H1 (cell line): ENCODE measurements around the gene TBKBP1. TPM values are rescaled to one million over a fixed set of nuclear protein-coding genes. Genes with fewer than 3 reads are reported as not detected.

Source experiments
- CTCF ChIA-PET: fragments of 300-600 bp; sonication (Branson Sonifier 250); formaldehyde crosslinking; loops from one replicate; lab custom pipeline; 2021; ENCODE audit not compliant: partially characterized antibody; lab: Charles Lee
- POLR2A ChIA-PET: fragments of 300-600 bp; sonication (Branson Sonifier 250); formaldehyde crosslinking; loops from one replicate; lab custom pipeline; 2021; ENCODE audit warnings: inconsistent platforms; ENCODE audit not compliant: partially characterized antibody; lab: Charles Lee
- DNase-seq, 2 experiments: peaks; one replicate each; pipeline versions ENCODE4 v3.0.0 to v3.0.0-alpha.2; 2010 to 2022; ENCODE audit warnings: low spot score in 2 of 2, low read depth in 1 of 2, mixed read lengths in 1 of 2
- FAIRE-seq: peaks from 2 replicates; lab custom pipeline; 2011; peaks lifted over from hg19 to GRCh38; lab: Jason Lieb, UNC
- H2AFZ ChIP-seq: 2 replicates; pipeline ENCODE4 v1.8.1; 2012; ENCODE audit warnings: low read length, inconsistent platforms
- H2AK5ac ChIP-seq: 2 replicates; pipeline ENCODE4 v1.6.1; 2013; ENCODE audit warnings: low read depth, low read length
- H2BK120ac ChIP-seq: replicated peaks from 2 replicates; pipeline ENCODE3; 2013; ENCODE audit warnings: low read depth, low read length, inconsistent platforms
- H2BK12ac ChIP-seq: 2 replicates; pipeline ENCODE4 v1.6.1; 2013; ENCODE audit warnings: low read depth, low read length
- H2BK15ac ChIP-seq: 2 replicates; pipeline ENCODE4 v1.6.1; 2013; ENCODE audit warnings: low read length
- H2BK20ac ChIP-seq: 2 replicates; pipeline ENCODE4 v1.6.1; 2013; ENCODE audit warnings: low read length
- H2BK5ac ChIP-seq: 2 replicates; pipeline ENCODE4 v1.6.1; 2013; ENCODE audit warnings: low read depth, low read length
- H3K14ac ChIP-seq: 2 replicates; pipeline ENCODE4 v1.6.1; 2013; ENCODE audit warnings: inconsistent platforms; ENCODE audit not compliant: insufficient read length
- H3K18ac ChIP-seq: 2 replicates; pipeline ENCODE4 v1.6.1; 2013; ENCODE audit warnings: low read length; ENCODE audit errors: extremely low read depth
- H3K23ac ChIP-seq: 2 replicates; pipeline ENCODE4 v1.6.1; 2013; ENCODE audit warnings: inconsistent platforms; ENCODE audit not compliant: insufficient read length
- H3K23me2 ChIP-seq: 2 replicates; pipeline ENCODE4 v1.6.1; 2013; ENCODE audit warnings: low read depth, low read length
- H3K27ac ChIP-seq: 2 replicates; pipeline ENCODE4 v1.6.1; 2011; ENCODE audit warnings: low read depth, low read length, inconsistent platforms
- H3K27me3 ChIP-seq, 4 experiments: replicated peaks in 1 of 4; 1 replicate in 1 of 4; 2 replicates in 3 of 4; pipeline versions ENCODE4 v1.6.1 to v1.8.1; 2011 to 2013; ENCODE audit warnings: low read length in 3 of 4, mild to moderate bottlenecking in 3 of 4, inconsistent platforms in 2 of 4, mixed read lengths in 2 of 4, moderate library complexity in 1 of 4; ENCODE audit not compliant: control insufficient read depth in 3 of 4, insufficient read depth in 3 of 4; ENCODE audit errors: extremely low read depth in 1 of 4
- H3K36me3 ChIP-seq, 4 experiments: 2 replicates each; pipeline versions ENCODE4 v1.6.1 to v1.8.1; 2011 to 2013; ENCODE audit warnings: mild to moderate bottlenecking in 4 of 4, low read length in 3 of 4, moderate library complexity in 2 of 4, control low read depth in 1 of 4, inconsistent platforms in 1 of 4; ENCODE audit not compliant: insufficient read depth in 4 of 4, control insufficient read depth in 2 of 4
- H3K4ac ChIP-seq: replicated peaks from 2 replicates; pipeline ENCODE3; 2013; ENCODE audit warnings: low read length, low read depth, mixed read lengths, inconsistent platforms; ENCODE audit not compliant: insufficient read length
- H3K4me1 ChIP-seq, 4 experiments: replicated peaks in 1 of 4; 1 replicate in 1 of 4; 2 replicates in 3 of 4; pipeline versions ENCODE4 v1.6.1 to v1.8.1; 2011 to 2013; ENCODE audit warnings: low read length in 3 of 4, inconsistent platforms in 2 of 4, mixed read lengths in 1 of 4; ENCODE audit not compliant: insufficient read depth in 4 of 4, control insufficient read depth in 3 of 4
- H3K4me2 ChIP-seq, 2 experiments: 2 replicates each; pipeline versions ENCODE4 v1.6.1 to v1.8.1; 2011 to 2013; ENCODE audit warnings: low read depth in 2 of 2, low read length in 2 of 2, control low read depth in 1 of 2, inconsistent platforms in 1 of 2, mild to moderate bottlenecking in 1 of 2; ENCODE audit not compliant: insufficient read depth in 1 of 2
- H3K4me3 ChIP-seq, 4 experiments: fragments of 200-600, 300-600 bp in 1 of 4; sonication (generic), shearing (Covaris generic), sonication (Bioruptor Twin) in 1 of 4; 2 replicates each; pipeline versions ENCODE4 v1.5.1 to v1.8.1; 2011 to 2016; ENCODE audit warnings: low read length in 4 of 4, low read depth in 3 of 4, control low read depth in 2 of 4, inconsistent platforms in 2 of 4, mild to moderate bottlenecking in 2 of 4, mixed read lengths in 1 of 4, moderate library complexity in 1 of 4; ENCODE audit not compliant: insufficient read depth in 2 of 4; ENCODE audit errors: extremely low read depth in 1 of 4
- H3K56ac ChIP-seq: replicated peaks from 2 replicates; pipeline ENCODE3; 2013; ENCODE audit warnings: low read depth, mild to moderate bottlenecking, mixed read lengths, low read length, inconsistent platforms; ENCODE audit not compliant: insufficient read length
- H3K79me1 ChIP-seq: 2 replicates; pipeline ENCODE4 v1.6.1; 2013; ENCODE audit warnings: low read depth, low read length, control low read depth
- H3K79me2 ChIP-seq, 2 experiments: 2 replicates each; pipeline versions ENCODE4 v1.6.1 to v1.8.1; 2012 to 2013; ENCODE audit warnings: low read length in 2 of 2, mild to moderate bottlenecking in 2 of 2, inconsistent platforms in 1 of 2; ENCODE audit not compliant: insufficient read depth in 2 of 2, control insufficient read depth in 1 of 2
- H3K9ac ChIP-seq, 4 experiments: replicated peaks in 1 of 4; 1 replicate in 1 of 4; 2 replicates in 3 of 4; pipeline versions ENCODE4 v1.6.1 to v1.8.1; 2011 to 2013; ENCODE audit warnings: low read depth in 3 of 4, low read length in 3 of 4, control low read depth in 2 of 4, mild to moderate bottlenecking in 2 of 4, moderate library complexity in 2 of 4, inconsistent platforms in 1 of 4; ENCODE audit errors: extremely low read depth in 1 of 4
- H3K9me3 ChIP-seq, 2 experiments: 2 replicates each; pipeline versions ENCODE4 v1.6.1 to v1.8.1; 2012 to 2013; ENCODE audit warnings: mild to moderate bottlenecking in 2 of 2, moderate library complexity in 2 of 2, control low read depth in 1 of 2, inconsistent platforms in 1 of 2, low read depth in 1 of 2, low read length in 1 of 2, mixed read lengths in 1 of 2; ENCODE audit not compliant: insufficient read depth in 2 of 2
- H4K20me1 ChIP-seq, 2 experiments: replicated peaks in 1 of 2; 2 replicates each; pipeline versions ENCODE3 to v1.8.1; 2011 to 2013; ENCODE audit warnings: inconsistent platforms in 2 of 2, low read length in 2 of 2, mild to moderate bottlenecking in 1 of 2; ENCODE audit not compliant: insufficient read depth in 2 of 2, control insufficient read depth in 1 of 2
- H4K5ac ChIP-seq: 2 replicates; pipeline ENCODE4 v1.6.1; 2013; ENCODE audit warnings: low read length, low read depth, mixed read lengths, inconsistent platforms; ENCODE audit not compliant: insufficient read length
- H4K8ac ChIP-seq: 2 replicates; pipeline ENCODE4 v1.8.0; 2013; ENCODE audit warnings: mild to moderate bottlenecking, moderate library complexity, low read length, inconsistent platforms; ENCODE audit not compliant: insufficient read depth; ENCODE audit errors: extremely low read depth
- H4K91ac ChIP-seq: replicated peaks from 2 replicates; pipeline ENCODE3; 2013; ENCODE audit warnings: low read length, mixed read lengths, inconsistent platforms; ENCODE audit not compliant: insufficient read length
- ZNF274 ChIP-seq: IDR thresholded peaks from 2 replicates; pipeline ENCODE4 v1.7.0; 2012; ENCODE audit warnings: low read length, borderline replicate concordance; ENCODE audit errors: extremely low read depth
- WGBS, 2 experiments: shearing (Covaris generic) in 1 of 2; methylation state at CpG; one replicate each; pipeline versions ENCODE4 v1.1.6 to v1.1.7; 2013 to 2015; ENCODE audit warnings: low lambda C conversion rate in 2 of 2, mixed read lengths in 2 of 2, inconsistent platforms in 1 of 2, low coverage in 1 of 2, missing lambda C conversion rate in 1 of 2; ENCODE audit not compliant: insufficient replicate concordance in 2 of 2, insufficient coverage in 1 of 2, insufficient read length in 1 of 2; ENCODE audit errors: extremely low coverage in 1 of 2, missing lambda C conversion rate in 1 of 2; 5-methylcytosine and 5-hydroxymethylcytosine counted together
- polyA plus RNA-seq, 7 experiments: library from polyadenylated mRNA; depleted of rRNA in 3 of 7; stranded (reverse) in 5 of 7; unstranded in 2 of 7; fragments of >200 nt in 5 of 7; fragments of 200-250 nt in 2 of 7; gene quantifications; 1 replicate in 5 of 7; 2 replicates in 1 of 7; 4 replicates in 1 of 7; pipeline versions ENCODE4 v1.2.1 to v1.2.3, GENCODE V29; 2011 to 2013; ENCODE audit warnings: missing spikeins in 2 of 7, mixed read lengths in 2 of 7
- total RNA-seq: library from RNA; stranded (reverse); fragmentation: NEBNext Ultra II Directional; extraction: Animal tissue kit (Norgen Biotek cat#: 25700); gene quantifications from 2 replicates; pipeline ENCODE4 v1.2.1, GENCODE V29; 2021

The TBKBP1 gene
- total and polyA plus RNA-seq, 2 of the 8 experiments (the other 6 are each of a cell fraction or from before 2014, with no cell fraction given): 6.3 to 15.1 TPM

GRCh38 chr17:47717979-47718621, 24.1 kb downstream of the TBKBP1 start:
- Histone ChIP-seq H2BK5ac (0 out of 2 replicates have a peak overlapping the region, but pooled peaks have one; percentile 48), H3K4me1 (peaks cover 0 to 33% (median 13%) of the 10 kb centered on the region in 4 experiments; a peak in 6 of 7 replicates), H4K8ac (no peak overlapping the region), H2BK12ac (peak overlapping the region; percentile 52; the same call in 1 of the 2 replicates)
- FAIRE-seq: no peak
- TF ChIP-seq ZNF274: no peak
- TF ChIP-seq, all 59 proteins: peak for 0
- H4K20me1 ChIP-seq: no peaks in the 10 kb centered on the region
- H3K9ac ChIP-seq: 0 out of 7 replicates have a peak overlapping the region, but pooled peaks of 1 of the 4 experiments have one; percentile 1
- H3K36me3 ChIP-seq: no peaks in the 10 kb centered on the region
- no peak overlapping the region for H3K27ac ChIP-seq
- no peak for DNase-seq
- H2AK5ac ChIP-seq: no peak overlapping the region
- H3K79me2 ChIP-seq: no peaks in the 10 kb centered on the region
- WGBS, 2 experiments: 71% methylated on average over 9 of the region's 9 CpGs; no CpG with 5 or more reads in 1 of the 2 experiments
- no peak overlapping the region for H3K4ac ChIP-seq
- H3K79me1 ChIP-seq: no peaks in the 10 kb centered on the region
- H3K4me3 ChIP-seq: no peak overlapping the region
- H2BK120ac ChIP-seq: no peak overlapping the region
- no peak overlapping the region for H2AFZ ChIP-seq
- ChIA-PET POLR2A (interaction anchor here (0.6 to 1.5 kb wide), 12 partner anchors 9 to 102 kb away, joined by 3 to 5 read pairs (median 3); partner anchors contain the start of gene KPNB1), CTCF (interaction anchor here (0.9 to 8.3 kb wide), 17 partner anchors 10 to 1048 kb away, joined by 3 to 179 read pairs (median 4); partner anchors contain the start of genes TBKBP1 and TBX21)
- peak overlapping the region; percentile 99 for H2BK15ac ChIP-seq
- H3K4me2 ChIP-seq: no peak overlapping the region
- no peak overlapping the region for H3K56ac ChIP-seq
- no peak overlapping the region for H3K18ac ChIP-seq
- no peak overlapping the region for H3K23ac ChIP-seq
- H4K5ac ChIP-seq: no peak overlapping the region
- no peaks in the 10 kb centered on the region for H3K9me3 ChIP-seq
- no peak overlapping the region for H4K91ac ChIP-seq
- no peaks in the 10 kb centered on the region for H3K23me2 ChIP-seq
- H2BK20ac ChIP-seq: no peak overlapping the region
- no peak overlapping the region for H3K14ac ChIP-seq
- H3K27me3 ChIP-seq: peaks cover 0 to 29% (median 22%) of the 10 kb centered on the region in 4 experiments; a peak in 6 of 7 replicates
